NCI-H82 (cell line): ENCODE data around the gene COL4A2.
"Not testable (repeated sequence)": the region's sequence is repeated elsewhere in the genome, so short reads cannot be mapped to it uniquely, and the experiment has no call there.

Experiments used
- DNase-seq: peaks from one replicate; lab custom pipeline; 2025; lab: John Stamatoyannopoulos, UW

Gene COL4A2

GRCh38 chr13:110438776-110439175 lies 131.7 kb downstream of the COL4A2 start:
- DNase-seq, result no peak

- DNase-seq, result no peak
These were observed 134.1 kb downstream of the COL4A2 start for GRCh38 chr13:110440946-110441731.

- no peak for DNase-seq
These were observed 136.0 kb downstream of the COL4A2 start for GRCh38 chr13:110442930-110443621.

GRCh38 chr13:110443622-110444225 lies 136.6 kb downstream of the COL4A2 start:
- DNase-seq, result no peak

GRCh38 chr13:110444226-110444653 lies 137.2 kb downstream of the COL4A2 start:
- peak; percentile 19 for DNase-seq

GRCh38 chr13:110445183-110445582 lies 138.1 kb downstream of the COL4A2 start:
- DNase-seq, result no peak

- no peak for DNase-seq
These were observed 138.9 kb downstream of the COL4A2 start for GRCh38 chr13:110445722-110446574.

GRCh38 chr13:110446575-110446890 lies 139.4 kb downstream of the COL4A2 start:
- DNase-seq, result no peak

GRCh38 chr13:110447058-110447511 lies 140.0 kb downstream of the COL4A2 start:
- peak; percentile 30 for DNase-seq

GRCh38 chr13:110447801-110448200 lies 140.7 kb downstream of the COL4A2 start:
- DNase-seq, result no peak

- no peak for DNase-seq
These were observed 141.1 kb downstream of the COL4A2 start for GRCh38 chr13:110448230-110448629.

- no peak for DNase-seq
These were observed 141.6 kb downstream of the COL4A2 start for GRCh38 chr13:110448677-110449076.

- DNase-seq, result no peak
These were observed 142.3 kb downstream of the COL4A2 start for GRCh38 chr13:110449219-110450015.

GRCh38 chr13:110450016-110450900 lies 143.2 kb downstream of the COL4A2 start:
- DNase-seq, result no peak

- DNase-seq, result no peak
These were observed 144.1 kb downstream of the COL4A2 start for GRCh38 chr13:110450941-110451730.

GRCh38 chr13:110453091-110453490 lies 146.0 kb downstream of the COL4A2 start:
- DNase-seq, result not testable (repeated sequence)

- DNase-seq, result no peak
These were observed 146.7 kb downstream of the COL4A2 start for GRCh38 chr13:110453797-110454196.

- no peak for DNase-seq
These were observed 147.3 kb downstream of the COL4A2 start for GRCh38 chr13:110454227-110454859.

GRCh38 chr13:110454956-110455355 lies 147.9 kb downstream of the COL4A2 start:
- no peak for DNase-seq
